Activated naive CD8-positive, alpha-beta T cell (primary cell): ENCODE data around the gene RBM46.
"Not testable (repeated sequence)": the region's sequence is repeated elsewhere in the genome, so short reads cannot be mapped to it uniquely, and the experiment has no call there.

Source experiments
- H3K27ac Mint-ChIP-seq: one replicate; pipeline ENCODE4 v1.8.0; 2021; ENCODE audit warnings: mixed read lengths
- H3K27me3 Mint-ChIP-seq: one replicate; pipeline ENCODE4 v1.8.0; 2021; ENCODE audit warnings: mixed read lengths
- H3K36me3 Mint-ChIP-seq: one replicate; pipeline ENCODE4 v1.8.0; 2021; ENCODE audit warnings: mixed read lengths
- H3K4me1 Mint-ChIP-seq: one replicate; pipeline ENCODE4 v1.8.0; 2021; ENCODE audit warnings: low read depth, mixed read lengths
- H3K4me3 Mint-ChIP-seq: one replicate; pipeline ENCODE4 v1.8.0; 2021; ENCODE audit warnings: mild to moderate bottlenecking, mixed read lengths
- H3K9me3 Mint-ChIP-seq: one replicate; pipeline ENCODE4 v1.8.0; 2021; ENCODE audit warnings: low read depth, mixed read lengths

The RBM46 gene

DNA sequence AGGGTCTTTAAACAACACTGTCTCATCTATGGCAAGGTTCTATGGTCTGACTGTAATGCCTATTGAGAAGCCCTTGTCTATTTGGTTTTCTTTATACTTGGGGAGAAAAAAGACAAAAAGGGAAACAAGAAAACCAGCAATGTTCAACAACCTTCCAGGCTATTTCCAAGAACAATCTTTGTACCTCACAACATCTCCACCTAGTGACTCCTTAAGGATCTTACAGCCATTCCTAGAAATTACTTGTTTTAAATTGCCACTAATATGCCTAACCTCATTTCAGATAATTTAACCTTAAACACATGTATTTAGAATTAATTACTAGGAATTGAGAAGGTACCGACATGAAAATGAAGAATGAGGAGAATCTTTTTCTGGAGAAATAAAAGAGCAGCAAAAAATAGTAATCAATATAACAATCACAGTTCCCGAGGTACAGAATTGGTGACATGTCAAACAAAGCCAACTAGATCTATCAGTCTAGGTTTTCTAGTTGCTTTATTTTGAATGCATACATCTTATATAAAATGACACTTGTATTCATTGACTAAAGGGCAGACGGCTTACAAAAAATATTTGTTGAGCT is 1.6 kb upstream of the RBM46 start:
- H3K36me3 Mint-ChIP-seq, result no peaks in the 10 kb centered on the region
- no peak overlapping the region for H3K4me3 Mint-ChIP-seq
- peaks cover 22% of the 10 kb centered on the region for H3K27me3 Mint-ChIP-seq
- no peaks in the 10 kb centered on the region for H3K4me1 Mint-ChIP-seq
- no peaks in the 10 kb centered on the region for H3K9me3 Mint-ChIP-seq
- no peak overlapping the region for H3K27ac Mint-ChIP-seq

DNA sequence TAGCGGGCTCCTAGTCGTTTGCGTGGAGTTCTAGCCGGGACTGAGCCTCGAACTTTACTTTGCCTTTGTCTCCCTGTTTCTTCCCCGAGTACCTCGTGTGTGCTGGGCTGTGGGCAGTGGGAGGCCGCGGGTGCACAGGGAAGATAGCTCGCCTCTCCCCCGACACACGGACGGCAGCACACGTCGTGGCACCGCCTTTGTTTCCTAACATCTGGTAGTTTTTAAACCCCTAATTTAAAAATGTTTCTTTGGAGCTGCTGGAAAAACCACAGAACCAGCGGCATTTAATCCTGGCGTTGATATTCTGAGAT is 866 bp downstream of the RBM46 start:
- Mint-ChIP-seq H3K4me1 (no peaks in the 10 kb centered on the region), H3K9me3 (no peaks in the 10 kb centered on the region), H3K27ac (no peak overlapping the region), H3K4me3 (no peak overlapping the region), H3K36me3 (no peaks in the 10 kb centered on the region), H3K27me3 (peaks cover 20% of the 10 kb centered on the region)

DNA sequence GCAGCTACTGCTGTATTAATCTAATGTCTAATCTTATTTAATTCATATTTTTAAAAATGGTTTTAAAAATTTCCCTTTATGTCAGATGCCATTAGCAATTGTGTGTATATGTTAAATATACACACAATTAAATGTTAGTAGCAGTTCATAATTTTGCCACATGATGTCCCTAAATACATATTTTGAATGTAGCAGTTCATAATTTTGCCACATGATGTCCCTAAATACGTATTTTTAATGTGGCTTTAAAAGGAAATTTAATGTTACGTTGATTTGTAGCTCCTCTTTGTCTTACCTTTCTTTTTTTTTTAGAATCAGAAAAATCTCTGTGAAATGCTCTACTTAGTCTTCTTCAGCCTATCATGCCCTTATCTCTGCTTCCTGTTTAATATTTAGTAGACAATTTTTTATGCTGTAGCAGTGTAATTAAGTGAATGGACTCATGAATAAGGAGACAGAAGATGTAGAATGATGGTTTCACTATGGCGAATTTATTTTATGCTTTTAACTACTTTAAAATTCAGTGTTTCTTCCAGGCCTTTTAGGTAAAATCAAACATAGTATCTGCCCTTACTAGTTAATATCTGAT is 26.1 kb downstream of the RBM46 start:
- H3K27me3 Mint-ChIP-seq, result peaks cover 6% of the 10 kb centered on the region
- H3K4me1 Mint-ChIP-seq, result no peaks in the 10 kb centered on the region
- H3K27ac Mint-ChIP-seq, result no peak overlapping the region
- H3K4me3 Mint-ChIP-seq, result no peak overlapping the region
- no peaks in the 10 kb centered on the region for H3K9me3 Mint-ChIP-seq
- no peaks in the 10 kb centered on the region for H3K36me3 Mint-ChIP-seq

DNA sequence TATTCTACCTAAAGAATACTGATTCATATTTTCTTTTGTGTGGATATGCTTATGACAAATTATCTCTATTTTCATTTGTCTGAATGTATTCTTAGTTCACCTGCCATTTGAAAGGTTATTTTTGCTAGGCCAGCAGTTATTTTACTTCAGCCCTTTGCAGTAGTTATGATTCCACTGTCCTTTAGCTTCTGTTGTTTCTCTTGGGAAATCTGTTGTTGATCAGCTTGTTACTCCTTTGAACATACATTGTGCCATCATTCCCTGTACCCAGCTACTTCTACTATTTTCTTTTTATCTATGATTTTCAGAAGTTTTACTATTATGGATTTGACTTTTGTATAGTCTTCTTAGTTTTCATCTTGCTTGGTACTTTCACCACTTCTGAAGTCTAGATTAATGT is 37.2 kb downstream of the RBM46 start:
- no peaks in the 10 kb centered on the region for H3K4me1 Mint-ChIP-seq
- H3K36me3 Mint-ChIP-seq, result no peaks in the 10 kb centered on the region
- no peak overlapping the region for H3K27ac Mint-ChIP-seq
- no peaks in the 10 kb centered on the region for H3K27me3 Mint-ChIP-seq
- H3K9me3 Mint-ChIP-seq, result no peaks in the 10 kb centered on the region
- no peak overlapping the region for H3K4me3 Mint-ChIP-seq

DNA sequence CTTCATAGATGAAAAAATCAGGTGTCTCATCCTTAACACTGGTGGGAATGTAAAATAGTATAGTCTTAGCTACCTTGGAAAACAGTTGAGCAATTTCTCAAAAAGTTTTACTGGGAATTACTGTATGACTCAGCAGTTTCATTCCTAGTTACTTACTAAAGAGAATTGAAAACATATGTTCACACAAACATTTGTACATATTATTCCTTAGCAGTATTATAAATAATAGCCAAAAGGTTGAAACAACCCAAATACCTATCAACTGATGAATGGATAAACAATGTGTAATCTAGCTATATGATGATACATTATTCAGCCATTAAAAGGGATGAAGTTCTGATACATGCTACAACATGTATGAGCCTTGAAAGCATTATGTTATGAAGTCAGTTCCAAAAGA is 41.7 kb downstream of the RBM46 start:
- no peaks in the 10 kb centered on the region for H3K4me1 Mint-ChIP-seq
- H3K4me3 Mint-ChIP-seq, result no peak overlapping the region
- H3K27me3 Mint-ChIP-seq, result peaks cover 3% of the 10 kb centered on the region
- no peak overlapping the region for H3K27ac Mint-ChIP-seq
- H3K9me3 Mint-ChIP-seq, result no peaks in the 10 kb centered on the region
- H3K36me3 Mint-ChIP-seq, result no peaks in the 10 kb centered on the region

DNA sequence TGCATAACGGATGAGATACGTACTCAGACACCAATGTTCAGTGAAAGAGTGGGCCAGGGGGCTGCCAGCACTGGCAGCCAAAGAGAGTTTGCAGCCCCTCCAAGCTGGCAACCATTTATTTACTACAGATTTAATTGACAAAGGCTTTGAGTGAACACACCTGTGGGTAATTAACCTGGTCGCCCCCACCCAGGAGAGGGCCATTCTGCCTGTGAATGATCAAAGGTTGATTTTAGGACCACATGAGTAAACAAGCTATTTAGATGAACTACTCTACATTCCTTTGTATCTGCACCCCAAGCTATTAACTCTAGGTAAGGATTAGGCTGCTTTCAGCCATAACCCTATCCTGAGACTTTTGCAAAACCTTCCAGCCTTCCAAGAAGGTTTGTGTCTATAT is 55.0 kb downstream of the RBM46 start:
- H3K27me3 Mint-ChIP-seq, result peaks cover 2% of the 10 kb centered on the region
- H3K9me3 Mint-ChIP-seq, result peaks cover 11% of the 10 kb centered on the region
- H3K4me1 Mint-ChIP-seq, result no peaks in the 10 kb centered on the region
- no peak overlapping the region for H3K27ac Mint-ChIP-seq
- H3K4me3 Mint-ChIP-seq, result no peak overlapping the region
- no peaks in the 10 kb centered on the region for H3K36me3 Mint-ChIP-seq

DNA sequence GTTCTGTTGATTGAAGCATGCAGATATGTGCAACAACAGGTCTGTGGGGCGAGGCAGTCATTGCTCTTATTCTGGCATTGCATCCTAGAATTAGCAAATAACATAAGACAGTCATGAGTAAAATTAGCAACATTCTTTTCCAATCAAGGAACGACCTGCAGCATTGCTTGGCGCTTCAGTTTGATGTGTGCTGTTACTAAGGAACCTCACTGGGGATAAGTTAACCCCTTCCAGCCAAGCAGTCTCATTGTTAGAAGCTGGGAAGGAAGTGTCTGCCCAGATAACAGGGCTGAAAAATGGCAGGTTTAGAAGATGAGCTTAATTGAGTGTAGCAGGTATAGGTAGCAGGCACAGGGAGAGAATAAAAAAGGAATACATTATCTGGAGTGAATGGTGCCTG is 55.4 kb downstream of the RBM46 start:
- Mint-ChIP-seq H3K27me3 (peaks cover 2% of the 10 kb centered on the region), H3K4me1 (no peaks in the 10 kb centered on the region), H3K9me3 (peaks cover 7% of the 10 kb centered on the region), H3K4me3 (no peak overlapping the region), H3K27ac (no peak overlapping the region), H3K36me3 (no peaks in the 10 kb centered on the region)

DNA sequence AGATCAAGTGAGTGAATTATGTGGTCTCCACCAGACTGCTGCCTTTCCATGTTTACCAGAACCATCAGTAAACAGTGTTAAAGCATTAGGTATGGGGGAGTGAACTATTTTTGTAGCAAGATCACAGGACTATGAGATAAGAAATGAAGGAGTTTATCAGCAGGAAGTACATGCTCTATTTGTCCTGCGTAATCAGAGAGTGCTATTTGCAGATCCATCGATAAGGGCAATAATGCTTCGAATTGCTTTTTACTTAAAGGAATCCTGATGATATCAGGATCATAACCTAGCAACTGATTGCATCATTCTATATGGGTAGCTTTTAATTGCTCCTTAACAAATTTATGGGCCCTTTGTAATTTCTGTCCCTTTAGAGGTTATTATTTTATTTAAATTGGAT is 57.1 kb downstream of the RBM46 start:
- Mint-ChIP-seq H3K36me3 (no peaks in the 10 kb centered on the region), H3K9me3 (peaks cover 6% of the 10 kb centered on the region), H3K27ac (no peak overlapping the region), H3K4me1 (no peaks in the 10 kb centered on the region), H3K4me3 (no peak overlapping the region), H3K27me3 (peaks cover 2% of the 10 kb centered on the region)

DNA sequence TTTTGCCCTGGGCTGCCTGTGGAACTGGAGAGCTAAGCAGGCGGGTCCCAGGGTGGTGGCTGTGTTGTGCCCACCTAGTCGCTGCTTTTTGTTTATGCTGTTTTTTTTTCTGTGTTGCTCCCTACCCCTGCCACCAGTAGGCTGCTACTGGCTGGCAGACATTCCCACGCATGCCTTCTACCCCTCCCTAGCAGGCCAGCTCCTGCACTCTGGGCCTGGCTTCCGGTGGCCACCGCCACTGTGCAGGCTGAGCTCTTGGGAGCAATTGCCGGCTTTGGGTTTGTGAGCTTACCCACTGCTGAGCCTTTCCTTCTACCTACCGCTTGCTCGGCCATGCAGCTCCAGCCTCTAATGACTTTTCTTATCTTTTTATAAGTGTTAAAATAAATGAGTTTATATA is 57.6 kb downstream of the RBM46 start:
- no peaks in the 10 kb centered on the region for H3K36me3 Mint-ChIP-seq
- no peak overlapping the region for H3K4me3 Mint-ChIP-seq
- no peaks in the 10 kb centered on the region for H3K4me1 Mint-ChIP-seq
- peaks cover 2% of the 10 kb centered on the region for H3K27me3 Mint-ChIP-seq
- peaks cover under 1% of the 10 kb centered on the region for H3K9me3 Mint-ChIP-seq
- no peak overlapping the region for H3K27ac Mint-ChIP-seq

DNA sequence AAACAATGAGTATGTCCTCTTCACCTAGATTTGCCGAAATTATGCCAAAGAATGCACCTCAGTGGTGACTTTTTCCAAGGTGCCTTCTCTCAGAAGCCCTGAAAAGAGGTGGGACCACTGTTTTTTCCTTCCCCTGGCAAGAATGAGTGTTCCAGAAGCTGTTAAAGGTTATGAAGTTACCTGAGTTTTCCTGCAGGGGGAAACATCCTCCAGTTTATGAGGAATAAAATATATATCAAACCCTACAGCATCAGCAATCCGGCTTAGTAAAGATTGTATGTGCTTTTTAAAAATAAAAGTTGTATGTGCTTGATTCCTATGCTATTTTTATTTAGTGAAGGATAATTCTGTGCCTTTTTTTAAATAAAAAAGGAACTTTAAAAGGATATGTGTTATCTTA is 73.3 kb downstream of the RBM46 start:
- peaks cover 6% of the 10 kb centered on the region for H3K27me3 Mint-ChIP-seq
- H3K4me1 Mint-ChIP-seq, result no peaks in the 10 kb centered on the region
- no peak overlapping the region for H3K27ac Mint-ChIP-seq
- no peaks in the 10 kb centered on the region for H3K9me3 Mint-ChIP-seq
- no peaks in the 10 kb centered on the region for H3K36me3 Mint-ChIP-seq
- H3K4me3 Mint-ChIP-seq, result no peak overlapping the region

DNA sequence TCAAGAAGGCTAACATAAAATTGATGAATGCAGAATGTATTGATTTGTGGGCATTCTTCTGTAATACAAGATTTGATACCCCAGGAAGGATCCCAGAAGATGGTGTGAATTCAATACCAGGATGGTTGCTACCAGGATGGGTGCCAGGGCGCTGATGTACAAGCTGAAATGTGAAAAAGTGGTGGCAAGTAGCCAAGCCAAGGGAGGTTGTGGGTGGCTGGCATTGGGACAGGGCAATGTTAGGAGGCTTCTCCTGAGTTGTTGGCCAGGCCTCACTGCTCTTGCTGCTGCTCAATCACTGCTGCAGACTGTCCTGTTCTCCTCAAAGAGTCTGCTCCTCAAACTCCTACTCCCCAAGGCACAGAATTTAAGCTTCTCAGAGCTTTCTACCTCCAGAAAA is 77.1 kb downstream of the RBM46 start:
- H3K9me3 Mint-ChIP-seq, result no peaks in the 10 kb centered on the region
- no peak overlapping the region for H3K27ac Mint-ChIP-seq
- H3K4me3 Mint-ChIP-seq, result no peak overlapping the region
- H3K4me1 Mint-ChIP-seq, result no peaks in the 10 kb centered on the region
- no peaks in the 10 kb centered on the region for H3K36me3 Mint-ChIP-seq
- H3K27me3 Mint-ChIP-seq, result no peaks in the 10 kb centered on the region

DNA sequence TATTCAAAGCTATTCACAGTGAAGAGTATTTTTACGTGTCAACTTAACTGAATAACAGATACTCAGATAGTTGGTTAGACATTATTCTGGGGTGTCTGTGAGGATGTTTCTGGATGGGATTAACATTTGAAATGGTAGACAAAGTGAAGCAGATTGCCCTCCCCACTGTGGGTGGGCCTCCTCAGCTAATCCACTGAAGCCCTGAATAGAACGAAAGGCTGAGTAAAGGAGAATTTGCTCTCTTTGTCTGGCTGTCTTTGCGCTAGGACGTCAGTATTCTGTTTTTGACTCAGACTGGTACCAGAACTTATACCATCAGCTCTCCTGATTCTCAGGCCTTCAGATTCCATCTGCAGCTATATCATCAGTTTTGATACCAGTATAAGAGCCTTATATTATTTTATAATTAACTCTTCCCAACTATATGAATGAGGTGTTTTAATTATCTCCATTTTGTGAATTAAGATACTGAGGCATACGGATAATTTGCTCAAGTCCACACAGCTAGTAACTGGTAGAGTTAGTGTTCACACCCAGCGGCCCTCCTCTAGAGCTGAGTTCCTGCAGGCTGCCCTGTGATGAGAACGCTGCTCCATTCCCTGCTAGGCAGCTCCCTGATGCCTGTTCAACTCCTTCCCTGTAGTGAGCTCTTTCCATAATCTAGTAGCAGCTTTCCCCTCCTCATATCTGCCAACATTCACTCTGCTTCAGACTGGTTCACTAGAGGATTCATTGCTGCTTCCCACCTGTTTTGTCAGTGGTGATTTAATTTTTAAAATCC is 87.5 kb downstream of the RBM46 start:
- H3K27me3 Mint-ChIP-seq, result peaks cover 3% of the 10 kb centered on the region
- peaks cover 19% of the 10 kb centered on the region for H3K9me3 Mint-ChIP-seq
- no peak overlapping the region for H3K4me3 Mint-ChIP-seq
- H3K27ac Mint-ChIP-seq, result no peak overlapping the region
- H3K4me1 Mint-ChIP-seq, result no peaks in the 10 kb centered on the region
- H3K36me3 Mint-ChIP-seq, result no peaks in the 10 kb centered on the region

DNA sequence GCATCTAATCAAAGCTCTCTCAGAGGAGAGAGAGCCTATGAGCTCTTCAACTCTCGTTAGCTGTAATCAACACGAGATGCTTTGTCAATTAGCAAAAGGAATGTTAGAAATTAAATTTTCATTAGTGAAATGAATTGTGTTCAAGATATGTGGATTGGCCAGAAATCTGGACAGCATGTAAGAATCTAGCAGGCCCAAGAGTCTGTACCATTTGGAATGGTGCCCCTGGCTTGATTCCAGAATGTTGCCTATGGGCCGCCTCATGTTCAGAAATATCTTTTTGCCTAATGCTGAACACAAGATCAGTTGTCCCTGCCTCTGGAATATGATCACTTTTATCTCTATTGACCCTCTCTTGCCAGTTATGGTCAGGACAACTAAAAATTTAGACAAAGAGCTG is 88.2 kb downstream of the RBM46 start:
- Mint-ChIP-seq H3K4me1 (no peaks in the 10 kb centered on the region), H3K9me3 (peaks cover 19% of the 10 kb centered on the region), H3K27me3 (peaks cover 3% of the 10 kb centered on the region), H3K36me3 (no peaks in the 10 kb centered on the region), H3K27ac (no peak overlapping the region), H3K4me3 (no peak overlapping the region)

DNA sequence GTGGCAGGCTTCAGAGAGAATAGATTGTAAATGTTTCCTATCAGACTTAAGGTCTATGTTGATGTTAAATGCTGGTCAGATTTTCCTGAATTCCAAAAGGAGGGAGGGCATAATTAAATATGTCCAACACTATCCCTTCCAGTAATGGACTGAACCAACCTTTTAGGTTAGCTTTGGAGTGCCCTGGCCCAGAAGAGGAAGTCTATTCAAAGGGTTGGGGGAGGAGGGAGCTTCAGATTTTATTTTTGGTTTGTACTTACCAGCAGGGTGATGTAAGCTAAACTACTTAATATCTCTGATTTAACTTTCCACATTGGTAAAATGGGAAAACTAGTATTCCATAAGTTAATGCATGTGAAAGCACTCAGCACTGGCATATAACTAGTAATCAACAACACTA is 91.1 kb downstream of the RBM46 start:
- H3K27me3 Mint-ChIP-seq, result peaks cover 3% of the 10 kb centered on the region
- H3K9me3 Mint-ChIP-seq, result peaks cover 12% of the 10 kb centered on the region
- H3K4me3 Mint-ChIP-seq, result no peak overlapping the region
- H3K4me1 Mint-ChIP-seq, result no peaks in the 10 kb centered on the region
- no peaks in the 10 kb centered on the region for H3K36me3 Mint-ChIP-seq
- H3K27ac Mint-ChIP-seq, result no peak overlapping the region

DNA sequence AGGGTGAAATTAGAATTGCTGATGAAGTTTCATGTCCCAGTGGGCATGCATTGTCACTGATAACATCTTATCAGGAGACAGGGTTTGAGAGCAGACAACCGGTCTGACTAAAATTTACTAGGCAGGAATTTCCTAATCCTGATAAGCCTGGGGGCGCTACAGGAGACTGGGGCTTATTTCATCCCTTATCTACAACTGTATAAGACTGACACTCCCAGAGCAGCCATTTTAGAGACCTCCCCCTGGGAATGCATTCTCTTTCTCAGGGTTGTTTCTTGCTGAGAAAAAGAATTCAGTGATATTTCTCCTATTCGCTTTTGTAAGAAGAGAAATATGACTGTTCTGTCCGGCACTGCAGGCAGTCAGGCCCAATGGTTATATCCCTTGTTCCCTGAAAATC is 93.0 kb downstream of the RBM46 start:
- not testable (repeated sequence) for H3K27ac Mint-ChIP-seq, H3K27me3 Mint-ChIP-seq, H3K4me1 Mint-ChIP-seq, H3K36me3 Mint-ChIP-seq, H3K4me3 Mint-ChIP-seq
- peaks cover 12% of the 10 kb centered on the region for H3K9me3 Mint-ChIP-seq
